H1 (cell line): Measurements from ENCODE around the gene C19orf12. TPM values are rescaled to one million over a fixed set of nuclear protein-coding genes. Genes with fewer than 3 reads are reported as not detected.

Experiments
- SIN3A ChIP-seq, 2 experiments: IDR thresholded peaks in 1 of 2; conservative IDR thresholded peaks in 1 of 2; 2 replicates each; pipeline ENCODE4 v1.6.1; 2011 to 2012; ENCODE audit warnings: low read length in 2 of 2, improper control_type of control experiment in 1 of 2, low read depth in 1 of 2, mild to moderate bottlenecking in 1 of 2
- polyA plus RNA-seq, 7 experiments: library from polyadenylated mRNA; depleted of rRNA in 3 of 7; stranded (reverse) in 5 of 7; unstranded in 2 of 7; fragments of >200 nt in 5 of 7; fragments of 200-250 nt in 2 of 7; gene quantifications; 1 replicate in 5 of 7; 2 replicates in 1 of 7; 4 replicates in 1 of 7; pipeline versions ENCODE4 v1.2.1 to v1.2.3, GENCODE V29; 2011 to 2013; ENCODE audit warnings: missing spikeins in 2 of 7, mixed read lengths in 2 of 7
- total RNA-seq: library from RNA; stranded (reverse); fragmentation: NEBNext Ultra II Directional; extraction: Animal tissue kit (Norgen Biotek cat#: 25700); gene quantifications from 2 replicates; pipeline ENCODE4 v1.2.1, GENCODE V29; 2021

The C19orf12 gene
- total and polyA plus RNA-seq, 2 of the 8 experiments (the other 6 are each of a cell fraction or from before 2014, with no cell fraction given): 10.7 to 11.9 TPM

GRCh38 chr19:29676586-29676985 lies 38.5 kb downstream of the C19orf12 start (continued):
- TF ChIP-seq SIN3A (conservative IDR thresholded peaks at IDR 0.05 in 1 of 2, IDR thresholded peaks at IDR 0.05 in 1 of 2; ENCODE audit: low read depth in 1 of 2, low read length in 2 of 2): no peak
